Sigmoid colon (tissue), 4 donors: ENCODE results near the gene CYP26A1.

Source experiments
- CTCF ChIP-seq, 4 experiments: fragments of 450-650 bp in 3 of 4; fragments of 200-600 bp in 1 of 4; IDR thresholded peaks; one replicate each; pipeline ENCODE4 v1.5.1; 2016 to 2019; ENCODE audit warnings: antibody characterized with exemption in 4 of 4, mild to moderate bottlenecking in 3 of 4, moderate library complexity in 2 of 4
- POLR2A ChIP-seq, 2 donors: fragments of 450-650 bp; IDR thresholded peaks; one replicate each; pipeline ENCODE4 v1.6.1; 2016; ENCODE audit warnings: antibody characterized with exemption in 2 of 2, mild to moderate bottlenecking in 2 of 2, moderate library complexity in 2 of 2
- POLR2AphosphoS5 ChIP-seq, 4 donors: sonication (generic); formaldehyde crosslinking; IDR thresholded peaks; one replicate each; pipeline ENCODE4 v1.6.1; 2017; ENCODE audit warnings: antibody characterized with exemption in 4 of 4

- TF ChIP-seq CTCF (IDR thresholded peaks at IDR 0.05) (no peak), POLR2A (IDR thresholded peaks at IDR 0.05) (no peak), POLR2AphosphoS5 (IDR thresholded peaks at IDR 0.05) (no peak)
Observed at GRCh38 chr10:93054486-93054885, 19.2 kb upstream of the CYP26A1 start.
